Stimulated activated CD8-positive, alpha-beta memory T cell treated with anti-CD3 and anti-CD28 coated beads, Interleukin-4, amount 100 ng/mL, for 4 hours (primary cell): ENCODE results near the gene GSTA1.
"Not testable (repeated sequence)": the region's sequence is repeated elsewhere in the genome, so short reads cannot be mapped to it uniquely, and the experiment has no call there.

Source experiments
- DNase-seq, 2 donors: peaks; one replicate each; pipeline ENCODE4 v3.0.0-alpha.2; 2020; ENCODE audit warnings: low read depth in 2 of 2, low spot score in 1 of 2

The GSTA1 gene

DNA sequence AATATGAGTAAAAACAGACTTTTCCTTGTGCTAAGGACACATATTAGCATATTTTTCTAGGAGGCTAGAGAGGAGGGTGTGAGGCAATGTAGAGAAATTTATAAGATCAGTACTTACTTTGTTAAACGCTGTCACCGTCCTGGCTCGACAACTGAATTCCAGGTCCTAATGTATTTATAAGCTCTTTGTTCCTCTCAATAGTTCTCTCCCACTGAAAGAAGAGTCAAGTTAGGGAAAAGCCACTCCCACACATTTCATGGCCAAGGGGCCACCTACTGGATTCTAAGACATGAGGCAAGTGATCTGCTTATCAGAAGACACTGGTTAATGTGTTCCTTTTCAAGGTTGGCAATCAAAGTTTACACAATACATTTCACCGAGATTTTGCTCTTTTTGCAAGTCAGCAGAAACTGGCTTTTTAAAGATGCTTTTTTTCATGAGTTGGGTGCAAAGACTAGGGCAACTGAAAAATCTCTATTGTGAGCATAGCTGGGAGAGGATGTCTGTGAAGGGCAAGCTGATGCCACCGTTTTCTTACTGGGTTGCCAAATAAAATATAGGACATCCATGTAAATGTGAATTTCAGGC is at the start of gene GSTA1:
GSTA1 (minus strand) TSS at position 149 of the 588 bp plus-strand sequence. CDS start 4,549 bp downstream, outside the sequence.
- DNase-seq: not testable (repeated sequence)

DNA sequence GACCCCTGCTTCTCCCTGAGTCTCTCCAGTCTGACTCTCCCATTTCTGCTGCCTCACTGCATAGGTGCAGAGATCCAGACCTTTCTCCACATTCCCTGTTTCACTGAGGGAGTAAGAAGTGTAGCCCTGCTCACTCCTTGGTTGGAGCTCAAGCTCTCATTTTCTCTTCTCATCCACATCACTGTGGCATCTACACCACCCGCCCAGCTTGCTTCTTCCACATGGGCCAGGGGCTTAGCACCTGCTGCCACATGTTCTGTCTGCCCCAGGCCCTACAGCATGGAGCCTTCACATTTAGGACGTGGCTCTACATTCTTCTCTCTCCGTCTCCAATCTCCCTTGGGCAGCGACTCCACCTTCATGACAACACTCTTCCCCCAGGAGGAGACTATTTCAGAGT is 45.5 kb upstream of the GSTA1 start:
- DNase-seq: no peak

DNA sequence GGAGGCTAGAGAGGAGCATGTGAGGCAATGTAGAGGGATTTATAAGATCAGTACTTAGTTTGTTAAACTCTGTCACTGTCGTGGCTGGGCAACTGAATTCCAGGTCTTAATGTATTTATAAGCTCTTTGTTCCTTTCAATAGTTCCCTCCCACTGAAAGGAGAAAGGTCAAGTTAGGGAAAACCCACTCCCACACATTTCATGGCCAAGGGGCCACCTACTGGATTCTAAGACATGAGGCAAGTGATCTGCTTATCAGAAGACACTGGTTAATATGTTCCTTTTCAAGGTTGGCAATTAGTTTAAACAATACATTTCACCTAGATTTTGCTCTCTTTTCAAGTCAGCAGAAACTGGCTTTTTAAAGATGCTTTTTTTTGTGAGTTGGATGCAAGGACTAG is 42.4 kb upstream of the GSTA1 start:
- DNase-seq: no peak

DNA sequence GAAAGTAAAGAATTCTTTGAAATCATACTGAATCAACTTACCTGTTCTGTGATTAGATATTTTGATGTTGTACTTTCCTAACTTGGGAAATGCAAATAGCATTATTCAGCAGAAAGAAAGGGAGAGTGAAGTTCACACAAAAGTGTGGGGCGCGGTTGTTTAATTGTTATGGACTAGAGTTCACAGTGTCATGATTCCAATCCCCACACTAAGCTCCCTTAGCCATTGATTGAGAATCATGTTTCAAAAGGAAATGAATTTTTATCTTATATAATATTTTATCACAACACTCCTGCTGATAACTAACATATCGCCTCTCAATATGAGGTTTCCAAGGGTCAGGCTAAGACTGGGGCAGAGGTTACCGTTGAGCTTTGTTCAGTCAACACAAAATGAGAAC is 40.0 kb upstream of the GSTA1 start:
- no peak for DNase-seq

DNA sequence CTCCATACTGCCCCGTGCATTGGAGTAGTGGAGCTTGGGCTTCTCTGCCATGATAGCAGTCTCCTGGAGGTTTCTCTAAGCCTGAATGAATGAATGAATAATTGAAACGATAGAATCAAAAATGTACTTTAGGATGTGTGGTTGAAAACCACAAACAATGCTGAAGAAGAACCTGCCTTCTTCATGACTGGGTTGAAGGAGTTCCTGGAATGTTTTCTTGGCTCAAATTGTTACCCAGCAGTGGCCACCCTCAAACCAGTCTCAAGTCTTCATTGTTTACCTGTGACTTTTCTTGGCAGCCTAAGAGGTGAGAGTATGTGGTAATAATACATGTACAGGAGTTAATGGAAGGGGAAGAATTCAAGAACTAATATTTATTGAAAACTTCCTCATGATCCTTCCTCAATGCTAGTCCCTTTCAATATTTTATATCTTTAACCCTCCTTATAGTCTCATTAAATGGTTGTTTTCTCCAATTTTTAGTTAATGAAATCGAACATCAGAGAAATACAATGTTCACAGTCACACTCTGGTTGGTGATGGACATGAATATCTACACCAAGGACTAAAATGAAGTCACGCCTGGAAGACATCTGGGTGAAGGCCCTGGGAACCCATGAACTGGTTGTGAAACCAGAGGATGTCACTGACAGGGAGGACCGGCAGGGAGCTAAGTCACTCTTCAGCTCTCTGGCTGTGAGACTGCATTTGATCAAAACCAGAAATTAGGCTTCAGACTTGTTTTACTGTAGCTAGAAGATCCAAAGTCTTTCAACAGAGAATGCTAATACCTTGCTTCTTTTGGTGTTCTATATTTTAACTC is 37.4 kb upstream of the GSTA1 start, which contains the start of gene GSTA5:
GSTA5 (minus strand) TSS at position 51 of the 823 bp plus-strand sequence.
- DNase-seq: no peak

DNA sequence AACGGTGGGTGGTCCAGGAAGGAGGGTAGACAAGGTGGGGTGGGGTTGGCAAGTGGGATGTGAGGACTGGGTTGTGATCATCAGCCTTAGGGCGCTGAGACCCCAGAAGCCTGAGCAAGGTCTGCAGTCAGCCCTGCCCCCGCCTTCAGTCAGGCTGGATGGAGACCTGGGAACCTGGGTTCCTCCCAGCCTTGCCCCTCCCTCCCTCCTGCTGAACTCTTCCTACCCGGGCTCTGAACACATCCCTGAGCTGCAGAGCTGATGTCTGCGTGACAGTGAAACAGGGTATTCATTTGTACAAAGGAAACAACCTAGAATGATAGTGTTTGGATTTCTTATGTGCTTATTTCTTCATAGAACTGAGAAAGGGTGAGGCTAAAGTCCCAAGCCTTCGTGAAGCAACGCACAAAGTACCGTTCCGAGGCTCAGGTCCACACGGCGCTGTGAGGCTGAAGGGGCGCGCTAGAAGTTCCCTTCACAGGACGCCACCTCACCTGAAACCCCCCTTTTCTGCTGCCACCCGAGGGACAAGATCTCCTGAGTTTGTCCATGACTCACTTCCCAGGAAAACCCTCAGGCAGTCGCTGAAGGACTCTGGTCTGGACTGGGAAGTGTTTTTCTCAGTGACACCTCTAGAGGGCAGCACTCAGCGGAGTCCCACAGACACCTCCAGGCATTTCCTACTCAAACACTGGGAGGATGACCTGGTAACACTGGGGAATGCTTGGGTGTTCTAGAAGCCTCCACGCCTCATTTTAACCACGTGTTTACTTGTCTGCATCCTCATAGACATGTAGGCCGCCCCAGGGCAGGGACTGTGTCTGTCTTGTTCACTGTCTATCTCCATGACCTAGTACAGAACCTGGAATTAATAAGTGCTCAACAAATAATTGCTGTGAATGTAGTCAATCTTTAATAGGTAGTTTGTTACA is 35.8 kb upstream of the GSTA1 start:
- DNase-seq: peak; percentile 7 to 19

DNA sequence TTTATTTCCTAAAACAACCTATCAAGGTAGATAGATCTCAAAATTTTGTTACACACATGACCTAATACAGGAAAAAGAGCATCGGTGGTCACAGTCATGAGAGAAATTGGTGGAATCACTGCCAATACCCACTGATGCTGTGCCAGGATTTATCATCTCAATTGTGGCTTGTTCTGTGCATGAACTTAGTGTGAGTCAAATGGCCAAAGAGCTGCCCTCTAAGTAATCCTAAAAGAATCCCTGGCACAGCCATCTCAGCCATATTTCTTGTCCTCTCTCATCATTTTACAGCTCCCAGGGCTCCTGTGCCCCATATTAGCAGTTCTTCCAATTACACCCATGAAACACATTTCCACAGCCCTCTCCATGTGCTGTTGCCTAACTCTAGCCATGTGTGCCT is 30.9 kb upstream of the GSTA1 start:
- no peak for DNase-seq

DNA sequence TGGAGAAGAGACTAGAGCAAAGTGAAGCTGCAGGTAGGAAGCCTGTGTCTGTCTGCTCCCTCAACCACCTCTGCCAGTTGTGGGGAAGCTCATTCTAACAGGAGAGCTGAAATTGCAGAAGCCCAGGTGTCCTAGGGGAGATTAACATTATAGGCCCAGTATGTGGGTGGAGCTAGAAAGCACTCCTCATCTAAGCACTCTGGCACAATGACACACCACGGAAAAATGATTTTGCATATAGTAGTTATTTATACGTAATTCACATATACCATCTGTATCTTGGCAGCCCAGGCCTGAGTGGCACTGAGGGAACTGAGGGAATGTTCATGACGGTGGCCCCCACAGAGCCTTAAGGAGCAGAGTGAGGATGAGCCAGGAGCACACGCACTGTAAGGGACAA is 27.3 kb upstream of the GSTA1 start:
- not testable (repeated sequence) for DNase-seq

DNA sequence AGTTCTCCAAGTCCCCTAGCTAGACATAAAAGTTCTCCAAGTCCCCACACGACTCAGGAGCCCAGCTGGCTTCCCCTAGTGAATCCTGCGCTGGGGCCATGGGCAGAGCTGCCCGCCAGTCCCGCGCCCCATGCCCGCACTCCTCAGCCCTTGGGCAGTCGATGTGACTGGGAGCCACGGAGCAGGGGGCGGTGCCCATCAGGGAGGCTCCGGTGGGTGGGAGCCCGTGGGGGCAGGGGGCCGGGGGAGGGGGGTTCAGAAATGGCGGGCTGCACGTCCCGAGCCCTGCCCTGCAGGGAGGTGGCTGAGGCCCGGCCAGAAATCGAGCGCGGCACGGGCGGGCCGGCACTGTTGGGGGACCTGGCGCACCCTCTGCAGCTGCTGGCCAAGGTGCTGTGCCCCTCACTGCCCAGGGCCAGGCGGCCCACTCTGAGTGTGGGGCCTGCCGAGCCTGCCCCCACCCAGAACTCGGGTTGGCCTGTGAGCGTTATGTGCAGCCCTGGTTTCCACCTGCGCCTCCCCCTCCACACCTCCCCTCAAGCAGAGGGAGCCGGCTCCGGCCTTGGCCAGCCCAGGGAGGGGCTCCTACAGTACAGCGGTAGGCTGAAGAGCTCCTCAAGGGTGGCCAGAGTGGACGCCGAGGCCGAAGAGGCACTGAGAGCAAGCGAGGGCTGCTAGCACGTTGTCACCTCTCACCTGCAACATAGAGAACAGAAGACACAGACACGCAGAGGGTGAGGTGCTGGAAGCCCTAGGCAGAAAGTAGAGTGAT is 25.6 kb upstream of the GSTA1 start:
- no peak for DNase-seq

DNA sequence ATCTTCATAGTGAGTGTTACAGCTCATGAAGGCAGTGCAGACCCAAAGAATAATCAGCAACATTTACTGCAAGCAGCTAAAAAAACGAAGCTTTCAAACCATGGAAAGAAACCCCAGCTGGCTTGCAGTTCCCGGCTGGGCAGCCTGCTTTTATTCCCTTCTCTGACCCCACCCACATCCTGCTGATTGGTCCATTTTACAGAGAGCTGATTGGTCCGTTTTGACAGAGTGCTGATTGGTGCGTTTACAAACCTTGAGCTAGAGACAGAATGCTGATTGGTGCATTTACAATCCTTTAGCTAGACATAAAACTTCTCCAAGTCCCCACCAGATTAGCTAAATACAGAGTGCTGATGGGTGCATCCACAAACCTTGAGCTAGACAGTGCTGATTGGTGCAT is 25.0 kb upstream of the GSTA1 start:
- DNase-seq: not testable (repeated sequence)

DNA sequence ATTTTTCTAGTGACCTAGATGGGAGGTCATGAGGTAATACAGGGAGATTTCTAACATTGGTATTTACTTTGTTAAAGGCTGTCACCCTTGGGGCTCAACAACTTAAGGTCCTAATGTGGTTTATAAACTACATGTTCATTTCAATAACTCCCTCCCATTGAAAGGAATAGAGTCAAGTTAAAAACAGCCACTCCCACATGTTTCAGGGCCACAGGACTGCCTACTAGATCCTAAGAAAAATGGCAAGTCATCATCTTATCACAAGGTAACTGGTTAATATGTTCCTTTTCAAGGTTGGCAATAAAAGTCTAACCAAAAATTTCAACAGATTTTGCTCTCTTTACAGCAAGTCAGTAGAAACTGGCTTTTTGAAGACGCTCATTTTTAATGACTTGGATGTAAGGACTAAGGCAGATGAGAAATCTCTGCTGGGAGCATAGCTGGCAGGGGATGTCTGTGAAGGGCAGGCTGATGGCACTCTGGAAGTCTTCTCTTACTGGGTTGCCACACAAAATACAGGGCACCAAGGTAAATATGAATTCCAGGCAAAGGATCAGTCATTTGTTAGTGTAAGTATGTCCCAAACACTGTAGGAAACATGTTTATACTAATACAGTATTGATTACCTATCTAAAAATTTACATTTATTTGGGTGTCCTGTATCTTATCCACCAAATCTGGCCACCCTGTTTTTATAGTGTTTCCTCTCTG is 23.6 kb upstream of the GSTA1 start:
- not testable (repeated sequence) for DNase-seq

DNA sequence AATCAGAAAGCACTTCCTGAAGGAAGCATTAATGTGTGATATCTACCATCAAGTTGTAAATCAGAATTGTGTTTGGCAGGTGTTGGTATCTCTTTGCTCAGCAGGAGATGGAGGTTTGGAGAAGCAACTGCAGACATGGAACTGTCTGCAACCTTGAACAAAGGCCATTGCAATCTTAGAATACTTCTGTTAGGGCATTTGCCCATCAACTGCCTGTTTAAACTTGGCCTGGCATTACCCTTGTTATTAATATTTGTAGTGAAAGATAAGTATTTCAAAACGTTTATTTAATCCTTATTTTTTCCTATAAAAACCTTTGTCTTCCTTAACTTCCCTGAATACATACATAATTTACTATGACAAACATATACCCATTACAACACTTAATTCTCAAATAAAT is 22.9 kb upstream of the GSTA1 start:
- no peak for DNase-seq

DNA sequence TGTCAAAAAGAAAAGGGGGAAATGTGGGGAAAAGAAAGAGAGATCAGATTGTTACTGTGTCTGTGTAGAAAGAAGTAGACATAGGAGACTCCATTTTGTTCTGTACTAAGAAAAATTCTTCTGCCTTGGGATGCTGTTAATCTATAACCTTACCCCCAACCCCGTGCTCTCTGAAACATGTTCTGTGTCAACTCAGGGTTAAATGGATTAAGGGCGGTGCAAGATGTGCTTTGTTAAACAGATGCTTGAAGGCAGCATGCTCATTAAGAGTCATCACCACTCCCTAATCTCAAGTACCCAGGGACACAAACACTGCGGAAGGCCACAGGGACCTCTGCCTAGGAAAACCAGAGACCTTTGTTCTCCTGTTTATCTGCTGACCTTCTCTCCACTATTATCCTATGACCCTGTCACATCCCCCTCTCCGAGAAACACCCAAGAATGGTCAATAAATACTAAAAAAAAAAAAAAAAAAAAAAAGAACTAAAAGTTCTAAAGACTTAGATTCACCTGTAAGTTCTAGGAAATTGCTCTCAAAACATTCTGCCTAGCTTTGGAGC is 22.4 kb upstream of the GSTA1 start:
- DNase-seq: not testable (repeated sequence)

DNA sequence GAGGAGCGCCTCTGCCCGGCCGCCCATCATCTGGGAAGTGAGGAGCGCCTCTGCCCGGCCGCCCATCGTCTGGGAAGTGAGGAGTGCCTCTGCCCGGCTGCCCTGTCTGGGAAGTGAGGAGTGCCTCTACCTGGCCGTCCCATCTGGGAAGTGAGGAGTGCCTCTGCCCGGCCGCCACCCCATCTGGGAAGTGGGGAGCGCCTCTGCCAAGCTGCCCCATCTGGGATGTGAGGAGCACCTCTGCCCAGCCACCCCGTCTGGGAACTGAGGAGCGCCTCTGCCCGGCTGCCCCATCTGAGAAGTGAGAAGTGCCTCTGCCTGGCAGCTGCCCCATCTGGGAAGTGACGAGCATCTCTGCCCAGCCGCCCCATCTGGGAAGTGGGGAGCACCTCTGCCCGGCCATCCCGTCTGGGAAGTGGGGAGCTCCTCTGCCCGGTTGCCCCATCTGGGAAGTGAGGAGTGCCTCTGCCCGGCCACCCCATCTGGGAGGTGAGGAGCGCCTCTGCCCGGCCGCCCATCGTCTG is 21.7 kb upstream of the GSTA1 start:
- not testable (repeated sequence) for DNase-seq

DNA sequence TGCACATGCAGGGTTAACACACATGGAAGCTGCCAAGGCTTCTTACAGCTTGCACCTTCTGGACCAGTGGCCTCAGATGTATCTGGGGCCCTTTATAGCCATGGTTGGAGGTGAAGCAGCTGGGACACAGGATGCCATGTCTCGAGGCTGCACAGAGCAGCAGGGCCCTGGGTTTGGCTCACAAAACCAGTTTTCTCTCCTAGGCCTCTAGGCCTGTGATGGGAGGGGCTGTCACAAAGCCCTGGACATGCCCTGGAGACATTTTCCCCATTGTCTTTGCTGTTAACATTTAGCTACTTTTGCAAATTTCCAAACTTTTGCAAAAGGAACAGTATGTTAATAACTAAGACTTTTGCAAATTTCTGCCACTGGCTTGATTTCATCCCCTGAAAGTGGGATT is 18.2 kb upstream of the GSTA1 start:
- DNase-seq: no peak

DNA sequence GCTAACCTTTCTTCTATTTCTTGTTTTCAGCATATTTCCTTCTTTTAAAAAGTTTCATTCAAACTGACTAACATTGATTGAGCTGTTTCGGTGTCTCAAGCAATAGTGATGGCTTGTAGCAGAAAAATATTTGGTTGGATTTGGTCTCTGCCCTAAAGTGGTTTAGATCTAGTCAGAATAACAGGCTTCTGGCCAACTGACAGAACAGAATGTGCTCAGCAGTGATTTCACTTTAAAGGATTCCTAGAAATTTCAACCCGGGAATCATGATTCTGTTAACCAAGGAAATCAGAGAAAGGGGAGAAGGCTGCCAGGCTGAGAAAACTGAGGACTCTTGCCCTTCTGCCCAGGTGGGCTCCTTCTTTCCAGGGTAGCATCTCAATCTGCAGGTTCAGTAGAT is 16.6 kb upstream of the GSTA1 start:
- DNase-seq: no peak

DNA sequence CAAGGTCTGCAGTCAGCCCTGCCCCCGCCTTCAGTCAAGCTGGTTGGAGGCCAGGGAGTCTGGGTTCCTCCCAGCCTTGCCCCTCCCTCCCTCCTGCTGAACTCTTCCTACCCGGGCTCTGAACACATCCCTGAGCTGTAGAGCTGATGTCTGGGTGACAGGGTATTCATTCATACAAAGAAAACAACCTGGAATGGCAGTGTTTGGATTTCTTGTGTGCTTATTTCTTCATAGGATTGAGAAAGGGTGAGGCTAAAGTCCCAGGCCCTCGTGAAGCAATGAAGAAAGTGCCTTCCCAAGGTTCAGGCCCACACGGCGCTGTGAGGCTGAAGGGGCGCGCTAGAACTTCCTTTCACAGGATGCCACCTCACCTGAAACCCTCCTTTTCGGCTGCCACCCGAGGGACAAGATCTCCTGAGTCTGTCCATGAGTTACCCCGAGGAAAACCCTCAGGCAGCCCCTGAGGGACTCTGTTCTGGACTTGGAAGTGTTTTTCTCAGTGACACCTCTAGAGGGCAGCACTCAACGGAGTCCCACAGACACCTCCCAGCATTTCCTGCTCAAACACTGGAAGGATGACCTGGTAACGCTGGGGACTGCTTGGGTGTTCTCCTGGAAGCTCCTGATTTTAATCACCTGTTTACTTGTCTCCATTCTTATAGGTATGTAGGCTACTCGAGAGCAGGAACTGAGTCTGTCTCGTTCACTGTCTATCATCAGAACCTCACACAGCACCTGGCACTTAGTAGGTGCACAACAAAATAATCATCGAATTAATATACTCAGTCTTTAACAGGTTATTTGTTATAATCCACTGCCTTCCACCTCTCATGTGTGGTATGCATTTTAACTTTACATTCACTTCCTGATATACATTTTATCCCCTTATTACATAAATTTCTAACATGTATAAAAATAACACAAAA is 11.8 kb upstream of the GSTA1 start:
- no peak for DNase-seq

DNA sequence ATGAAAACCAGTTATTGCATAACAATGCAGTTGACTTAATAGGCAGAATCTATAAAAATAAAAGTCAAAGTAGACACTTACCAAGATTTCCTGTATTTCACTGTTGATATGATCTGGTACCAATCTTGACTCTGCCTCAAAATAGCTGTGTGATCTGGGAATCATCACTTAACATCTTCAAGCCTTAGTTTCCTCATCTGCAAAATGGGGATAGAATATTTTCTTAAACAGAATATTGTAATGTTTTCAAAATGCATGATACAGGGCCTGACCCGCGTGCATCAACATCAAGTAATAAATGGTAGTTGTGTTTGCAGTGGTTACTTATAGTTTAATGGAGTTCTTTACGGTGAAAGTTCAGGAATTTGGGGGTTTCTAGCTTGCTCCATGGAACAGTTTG is 10.9 kb upstream of the GSTA1 start:
- DNase-seq: not testable (repeated sequence)

DNA sequence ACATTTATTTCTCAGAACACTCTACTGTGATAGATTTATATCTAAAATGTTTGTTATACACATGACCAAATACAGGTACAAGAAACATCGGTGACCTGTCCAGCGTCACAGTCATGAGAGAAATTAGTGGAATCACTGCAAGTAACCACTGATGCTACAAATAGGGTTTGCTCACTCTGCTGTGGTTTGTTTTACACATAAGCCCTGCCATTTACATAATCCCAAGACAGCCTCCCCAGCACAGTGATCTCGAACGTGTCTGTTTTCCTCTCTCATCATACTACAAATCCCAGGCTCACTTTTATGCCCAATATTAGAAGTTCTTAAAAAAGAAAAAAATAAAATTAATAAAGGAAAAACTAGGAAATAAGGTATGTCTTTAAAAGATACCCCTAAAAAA is 6.2 kb upstream of the GSTA1 start:
- not testable (repeated sequence) for DNase-seq
